Liver (tissue), 9 donors: ENCODE measurements around the gene CNPY3. TPM values are rescaled to one million over a fixed set of nuclear protein-coding genes. Genes with fewer than 3 reads are reported as not detected.

Experiments
- DNase-seq: peaks from one replicate; pipeline ENCODE4 v3.0.0-alpha.2; 2017; ENCODE audit warnings: low spot score
- H3K27ac ChIP-seq, 2 donors: one replicate each; pipeline ENCODE4 v1.7.0; 2013; ENCODE audit warnings: inconsistent platforms in 2 of 2, low read length in 2 of 2, control low read depth in 1 of 2, low read depth in 1 of 2, mild to moderate bottlenecking in 1 of 2
- H3K27me3 ChIP-seq, 4 donors: one replicate each; pipeline versions ENCODE4 v1.6.1 to v1.7.0; 2013; ENCODE audit warnings: low read length in 3 of 4, inconsistent platforms in 1 of 4, mild to moderate bottlenecking in 1 of 4, moderate library complexity in 1 of 4; ENCODE audit not compliant: control insufficient read depth in 4 of 4, insufficient read depth in 4 of 4
- H3K36me3 ChIP-seq, 4 donors: one replicate each; pipeline versions ENCODE4 v1.6.1 to v1.7.0; 2013; ENCODE audit warnings: low read length in 3 of 4, mild to moderate bottlenecking in 3 of 4, low read depth in 1 of 4, moderate library complexity in 1 of 4; ENCODE audit not compliant: control insufficient read depth in 4 of 4, insufficient read depth in 3 of 4
- H3K4me1 ChIP-seq, 4 donors: one replicate each; pipeline versions ENCODE4 v1.6.1 to v1.7.0; 2013; ENCODE audit warnings: low read length in 3 of 4, mild to moderate bottlenecking in 3 of 4, moderate library complexity in 1 of 4; ENCODE audit not compliant: control insufficient read depth in 4 of 4, insufficient read depth in 4 of 4
- H3K4me3 ChIP-seq, 3 donors: one replicate each; pipeline versions ENCODE4 v1.6.1 to v1.7.0; 2013; ENCODE audit warnings: low read length in 3 of 3, control low read depth in 1 of 3, low read depth in 1 of 3, mild to moderate bottlenecking in 1 of 3
- H3K9ac ChIP-seq, 2 donors: one replicate each; pipeline ENCODE4 v1.7.0; 2013; ENCODE audit warnings: low read length in 2 of 2, mild to moderate bottlenecking in 2 of 2, moderate library complexity in 2 of 2, control low read depth in 1 of 2, low read depth in 1 of 2
- H3K9me3 ChIP-seq, 4 donors: one replicate each; pipeline versions ENCODE4 v1.6.1 to v1.7.0; 2013; ENCODE audit warnings: low read length in 3 of 4; ENCODE audit not compliant: control insufficient read depth in 4 of 4
- EGR1 ChIP-seq, 2 donors: IDR thresholded peaks; 2 replicates each; pipeline ENCODE4 v1.6.1; 2016 to 2018; ENCODE audit warnings: antibody characterized with exemption in 2 of 2, low read depth in 2 of 2
- GABPA ChIP-seq, 2 donors: IDR thresholded peaks in 1 of 2; conservative IDR thresholded peaks in 1 of 2; 2 replicates each; pipeline ENCODE4 v1.6.1; 2016; ENCODE audit warnings: antibody characterized with exemption in 2 of 2, mild to moderate bottlenecking in 1 of 2, moderate library complexity in 1 of 2
- HNF4A ChIP-seq, 2 donors: conservative IDR thresholded peaks; 2 replicates each; pipeline ENCODE4 v1.6.1; 2016; ENCODE audit warnings: antibody characterized with exemption in 2 of 2, mild to moderate bottlenecking in 2 of 2
- HNF4G ChIP-seq: IDR thresholded peaks from 2 replicates; pipeline ENCODE4 v1.6.1; 2016; ENCODE audit warnings: antibody characterized with exemption
- RAD21 ChIP-seq, 2 donors: IDR thresholded peaks; 2 replicates each; pipeline ENCODE4 v1.6.1; 2016; ENCODE audit warnings: antibody characterized with exemption in 2 of 2, mild to moderate bottlenecking in 2 of 2
- RXRA ChIP-seq, 2 donors: IDR thresholded peaks; 2 replicates each; pipeline ENCODE4 v1.6.1; 2017 to 2018; ENCODE audit warnings: antibody characterized with exemption in 2 of 2, mild to moderate bottlenecking in 1 of 2
- SP1 ChIP-seq: IDR thresholded peaks from 2 replicates; pipeline ENCODE4 v1.6.1; 2018; ENCODE audit warnings: antibody characterized with exemption, mild to moderate bottlenecking
- TAF1 ChIP-seq: conservative IDR thresholded peaks from 2 replicates; pipeline ENCODE4 v1.6.1; 2016; ENCODE audit warnings: antibody characterized with exemption, mild to moderate bottlenecking
- YY1 ChIP-seq: IDR thresholded peaks from 2 replicates; pipeline ENCODE4 v1.6.1; 2016; ENCODE audit warnings: antibody characterized with exemption, mild to moderate bottlenecking
- WGBS: extraction: QIAGEN DNeasy Blood & Tissue Kit; methylation state at CpG from one replicate; pipeline ENCODE4 v1.1.7; 2013; 5-methylcytosine and 5-hydroxymethylcytosine counted together
- polyA plus RNA-seq, 2 donors: library from polyadenylated mRNA; stranded (reverse) in 1 of 2; unstranded in 1 of 2; fragments of 200-250 nt in 1 of 2; fragments of >200 nt in 1 of 2; fragmentation: Nextera tagmentation in 1 of 2; extraction: Ambion mirVana in 1 of 2; gene quantifications; one replicate each; pipeline versions ENCODE4 v1.2.1 to v1.2.3, GENCODE V29; 2013 to 2015
- total RNA-seq, 2 donors: library from RNA; depleted of rRNA; stranded (reverse); fragments of >200 nt; gene quantifications; one replicate each; pipeline ENCODE4 v1.2.3, GENCODE V29; 2014
- TF ChIP-seq, protein P1 (sequence below): IDR thresholded peaks from 2 replicates; pipeline ENCODE4 v1.6.1; 2016; ENCODE audit warnings: antibody characterized with exemption, mild to moderate bottlenecking
- TF ChIP-seq, protein P2 (sequence below): fragments of 150-350 bp; IDR thresholded peaks from 2 replicates; pipeline ENCODE4 v1.5.1; 2017; ENCODE audit warnings: improper control_type of control experiment, low read depth, low read length; ENCODE audit not compliant: missing input control
- TF ChIP-seq, protein P3 (sequence below): IDR thresholded peaks from 2 replicates; pipeline ENCODE4 v1.6.1; 2016; ENCODE audit warnings: antibody characterized with exemption
- TF ChIP-seq, protein P4 (sequence below): IDR thresholded peaks from 2 replicates; pipeline ENCODE4 v1.6.1; 2016; ENCODE audit warnings: antibody characterized with exemption
- donor health status: healthy.
- donor health status: healthy.
- donor health status: healthy.
- donor health status: healthy.
- donor health status: healthy.

Gene CNPY3
- total and polyA plus RNA-seq, 4 donors = 17.2 to 41.0 (median 27.2) TPM

DNA sequence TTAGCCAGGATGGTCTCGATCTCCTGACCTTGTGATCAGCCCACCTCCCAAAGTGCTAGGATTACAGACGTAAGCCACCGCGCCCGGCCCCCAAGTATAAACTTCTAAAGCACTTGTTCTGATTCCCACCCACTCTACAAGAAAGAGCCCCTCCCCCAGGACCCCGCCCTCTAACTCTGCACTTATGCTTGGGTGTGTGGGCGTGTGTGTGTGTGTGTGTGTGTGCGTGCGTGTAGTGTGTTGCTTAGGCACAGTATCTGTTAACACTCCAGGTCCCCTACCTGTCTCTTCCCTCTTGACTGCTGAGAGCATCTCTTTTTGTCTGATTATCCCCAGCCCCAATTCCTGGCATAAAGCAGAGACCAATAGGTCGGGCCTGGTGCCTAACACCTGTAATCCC lies 19.4 kb upstream of the CNPY3 start:
- Histone ChIP-seq H3K36me3 (no peaks in the 10 kb centered on the region), H3K27me3 (no peaks in the 10 kb centered on the region), H3K4me3 (no peak overlapping the region), H3K27ac (no peak overlapping the region), H3K4me1 (peaks cover 0 to 6% (median 2%) of the 10 kb centered on the region in 4 donors), H3K9me3 (no peaks in the 10 kb centered on the region), H3K9ac (no peak overlapping the region)
- no peak for TF ChIP-seq TAF1
- no peak for TF ChIP-seq GABPA (IDR thresholded peaks at IDR 0.05 in 1 of 2, conservative IDR thresholded peaks at IDR 0.05 in 1 of 2)
- 95% methylated on average over 10 of the region's 10 CpGs for WGBS
- DNase-seq = no peak

DNA sequence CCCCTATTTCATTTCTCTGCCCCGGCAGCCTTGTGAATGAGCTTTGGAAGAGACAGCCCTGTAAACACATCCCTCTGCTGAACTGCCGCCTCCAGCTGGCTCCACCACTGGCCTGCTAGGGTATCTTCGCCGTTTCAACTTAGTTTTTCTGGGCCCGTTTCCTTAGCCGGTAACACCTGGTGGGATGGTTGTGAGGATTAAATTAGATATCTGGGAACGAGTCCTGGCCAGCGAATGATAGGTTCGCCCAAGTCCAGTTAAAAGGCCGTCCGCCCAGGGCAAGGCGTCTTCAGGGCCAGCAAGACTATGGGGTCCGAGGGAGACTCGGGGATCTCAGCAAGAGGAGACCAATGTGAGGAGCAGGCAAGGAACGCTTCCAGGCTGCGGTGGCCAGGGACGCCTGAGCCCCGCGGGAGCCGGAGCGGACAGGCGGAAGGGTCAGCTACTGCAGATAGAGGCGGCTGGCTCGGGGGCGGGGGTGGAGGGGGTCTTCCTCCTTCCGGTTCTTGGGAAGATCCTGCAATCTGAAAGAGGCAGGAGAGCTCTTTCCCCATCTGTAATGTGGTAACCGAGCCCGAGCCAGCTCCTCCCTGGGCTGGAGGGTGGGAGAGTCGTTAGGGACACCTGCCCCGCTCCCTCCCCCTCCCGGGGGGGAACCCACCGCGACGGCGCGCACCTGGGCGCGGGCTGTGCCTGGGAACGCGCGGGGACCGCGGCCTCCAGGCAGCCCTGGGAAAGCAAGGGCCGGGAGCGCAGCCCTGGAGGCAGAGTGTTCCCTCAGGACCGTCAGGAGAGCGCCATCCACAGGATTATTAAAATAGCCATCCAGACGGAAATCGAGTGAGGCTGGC lies 17.9 kb upstream of the CNPY3 start:
- WGBS = 13% methylated on average over 49 of the region's 49 CpGs
- Histone ChIP-seq H3K27me3 (no peaks in the 10 kb centered on the region), H3K36me3 (no peaks in the 10 kb centered on the region), H3K9me3 (no peaks in the 10 kb centered on the region), H3K4me1 (peaks cover 0 to 6% (median 2%) of the 10 kb centered on the region in 4 donors), H3K4me3 (peak overlapping the region in 1 of 3 donors; percentile 54), H3K27ac (no peak overlapping the region), H3K9ac (no peak overlapping the region)
- TF ChIP-seq TAF1 (no peak), RAD21 (IDR thresholded peaks at IDR 0.05) (peak in 1 of 2 donors; percentile 23)
- no peak for DNase-seq

DNA sequence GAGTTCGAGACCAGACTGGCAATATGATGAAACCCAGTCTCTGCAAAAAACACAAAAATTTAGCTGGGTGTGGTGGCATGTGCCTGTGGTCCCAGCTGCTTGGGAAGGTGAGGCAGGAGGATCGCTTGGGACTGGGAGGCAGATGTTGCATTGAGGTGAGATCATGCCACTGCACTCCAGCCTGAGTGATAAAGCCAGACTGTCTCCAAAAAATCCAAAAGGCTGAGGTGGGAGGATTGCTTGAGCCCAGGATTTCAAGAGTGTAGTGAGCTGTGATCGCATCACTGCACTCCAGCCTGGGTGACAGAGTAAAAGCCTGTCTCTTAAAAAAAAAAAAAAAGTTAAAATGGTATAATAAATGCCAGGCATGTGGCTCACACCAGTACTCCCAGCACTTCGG lies 14.7 kb upstream of the CNPY3 start:
- Histone ChIP-seq H3K27me3 (no peaks in the 10 kb centered on the region), H3K36me3 (no peaks in the 10 kb centered on the region), H3K4me3 (no peak overlapping the region), H3K27ac (no peak overlapping the region), H3K9me3 (no peaks in the 10 kb centered on the region), H3K4me1 (peaks cover 0 to 6% (median 2%) of the 10 kb centered on the region in 4 donors), H3K9ac (no peak overlapping the region)
- WGBS = 88% methylated on average over 4 of the region's 4 CpGs
- no peak for DNase-seq
- TF ChIP-seq RXRA (IDR thresholded peaks at IDR 0.05) (no peak), HNF4G (no peak), YY1 (no peak), HNF4A (conservative IDR thresholded peaks at IDR 0.05) (no peak), GABPA (IDR thresholded peaks at IDR 0.05 in 1 of 2, conservative IDR thresholded peaks at IDR 0.05 in 1 of 2) (no peak), SP1 (no peak), RAD21 (IDR thresholded peaks at IDR 0.05) (no peak), EGR1 (IDR thresholded peaks at IDR 0.05; ENCODE audit: low read depth in 2 of 2) (no peak)
- TF ChIP-seq, protein P1, sequence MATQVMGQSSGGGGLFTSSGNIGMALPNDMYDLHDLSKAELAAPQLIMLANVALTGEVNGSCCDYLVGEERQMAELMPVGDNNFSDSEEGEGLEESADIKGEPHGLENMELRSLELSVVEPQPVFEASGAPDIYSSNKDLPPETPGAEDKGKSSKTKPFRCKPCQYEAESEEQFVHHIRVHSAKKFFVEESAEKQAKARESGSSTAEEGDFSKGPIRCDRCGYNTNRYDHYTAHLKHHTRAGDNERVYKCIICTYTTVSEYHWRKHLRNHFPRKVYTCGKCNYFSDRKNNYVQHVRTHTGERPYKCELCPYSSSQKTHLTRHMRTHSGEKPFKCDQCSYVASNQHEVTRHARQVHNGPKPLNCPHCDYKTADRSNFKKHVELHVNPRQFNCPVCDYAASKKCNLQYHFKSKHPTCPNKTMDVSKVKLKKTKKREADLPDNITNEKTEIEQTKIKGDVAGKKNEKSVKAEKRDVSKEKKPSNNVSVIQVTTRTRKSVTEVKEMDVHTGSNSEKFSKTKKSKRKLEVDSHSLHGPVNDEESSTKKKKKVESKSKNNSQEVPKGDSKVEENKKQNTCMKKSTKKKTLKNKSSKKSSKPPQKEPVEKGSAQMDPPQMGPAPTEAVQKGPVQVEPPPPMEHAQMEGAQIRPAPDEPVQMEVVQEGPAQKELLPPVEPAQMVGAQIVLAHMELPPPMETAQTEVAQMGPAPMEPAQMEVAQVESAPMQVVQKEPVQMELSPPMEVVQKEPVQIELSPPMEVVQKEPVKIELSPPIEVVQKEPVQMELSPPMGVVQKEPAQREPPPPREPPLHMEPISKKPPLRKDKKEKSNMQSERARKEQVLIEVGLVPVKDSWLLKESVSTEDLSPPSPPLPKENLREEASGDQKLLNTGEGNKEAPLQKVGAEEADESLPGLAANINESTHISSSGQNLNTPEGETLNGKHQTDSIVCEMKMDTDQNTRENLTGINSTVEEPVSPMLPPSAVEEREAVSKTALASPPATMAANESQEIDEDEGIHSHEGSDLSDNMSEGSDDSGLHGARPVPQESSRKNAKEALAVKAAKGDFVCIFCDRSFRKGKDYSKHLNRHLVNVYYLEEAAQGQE = no peak
- TF ChIP-seq, protein P2, sequence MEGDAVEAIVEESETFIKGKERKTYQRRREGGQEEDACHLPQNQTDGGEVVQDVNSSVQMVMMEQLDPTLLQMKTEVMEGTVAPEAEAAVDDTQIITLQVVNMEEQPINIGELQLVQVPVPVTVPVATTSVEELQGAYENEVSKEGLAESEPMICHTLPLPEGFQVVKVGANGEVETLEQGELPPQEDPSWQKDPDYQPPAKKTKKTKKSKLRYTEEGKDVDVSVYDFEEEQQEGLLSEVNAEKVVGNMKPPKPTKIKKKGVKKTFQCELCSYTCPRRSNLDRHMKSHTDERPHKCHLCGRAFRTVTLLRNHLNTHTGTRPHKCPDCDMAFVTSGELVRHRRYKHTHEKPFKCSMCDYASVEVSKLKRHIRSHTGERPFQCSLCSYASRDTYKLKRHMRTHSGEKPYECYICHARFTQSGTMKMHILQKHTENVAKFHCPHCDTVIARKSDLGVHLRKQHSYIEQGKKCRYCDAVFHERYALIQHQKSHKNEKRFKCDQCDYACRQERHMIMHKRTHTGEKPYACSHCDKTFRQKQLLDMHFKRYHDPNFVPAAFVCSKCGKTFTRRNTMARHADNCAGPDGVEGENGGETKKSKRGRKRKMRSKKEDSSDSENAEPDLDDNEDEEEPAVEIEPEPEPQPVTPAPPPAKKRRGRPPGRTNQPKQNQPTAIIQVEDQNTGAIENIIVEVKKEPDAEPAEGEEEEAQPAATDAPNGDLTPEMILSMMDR = no peak
- TF ChIP-seq, protein P3, sequence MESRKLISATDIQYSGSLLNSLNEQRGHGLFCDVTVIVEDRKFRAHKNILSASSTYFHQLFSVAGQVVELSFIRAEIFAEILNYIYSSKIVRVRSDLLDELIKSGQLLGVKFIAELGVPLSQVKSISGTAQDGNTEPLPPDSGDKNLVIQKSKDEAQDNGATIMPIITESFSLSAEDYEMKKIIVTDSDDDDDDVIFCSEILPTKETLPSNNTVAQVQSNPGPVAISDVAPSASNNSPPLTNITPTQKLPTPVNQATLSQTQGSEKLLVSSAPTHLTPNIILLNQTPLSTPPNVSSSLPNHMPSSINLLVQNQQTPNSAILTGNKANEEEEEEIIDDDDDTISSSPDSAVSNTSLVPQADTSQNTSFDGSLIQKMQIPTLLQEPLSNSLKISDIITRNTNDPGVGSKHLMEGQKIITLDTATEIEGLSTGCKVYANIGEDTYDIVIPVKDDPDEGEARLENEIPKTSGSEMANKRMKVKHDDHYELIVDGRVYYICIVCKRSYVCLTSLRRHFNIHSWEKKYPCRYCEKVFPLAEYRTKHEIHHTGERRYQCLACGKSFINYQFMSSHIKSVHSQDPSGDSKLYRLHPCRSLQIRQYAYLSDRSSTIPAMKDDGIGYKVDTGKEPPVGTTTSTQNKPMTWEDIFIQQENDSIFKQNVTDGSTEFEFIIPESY = no peak
- TF ChIP-seq, protein P4, sequence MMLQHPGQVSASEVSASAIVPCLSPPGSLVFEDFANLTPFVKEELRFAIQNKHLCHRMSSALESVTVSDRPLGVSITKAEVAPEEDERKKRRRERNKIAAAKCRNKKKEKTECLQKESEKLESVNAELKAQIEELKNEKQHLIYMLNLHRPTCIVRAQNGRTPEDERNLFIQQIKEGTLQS = no peak
